Left lung (tissue), 10 donors: ENCODE measurements around the gene MRC1. TPM values are rescaled to one million over a fixed set of nuclear protein-coding genes. Genes with fewer than 3 reads are reported as not detected.
A peak's percentile ranks its signal among the peaks of the same experiment; 100 is the strongest.

Source experiments
- ATAC-seq: fragments of 200-7000 bp; cut with Tn5 transposase; one replicate; pipeline ENCODE4 v1.9.1; 2020; ENCODE audit warnings: moderate library complexity
- DNase-seq, 4 donors: peaks; one replicate each; pipeline ENCODE4 v3.0.0-alpha.2; 2013 to 2020
- H3K27ac ChIP-seq, 2 donors: fragments of 200-600 bp; sonication (generic) in 1 of 2; one replicate each; pipeline versions ENCODE4 v1.5.0 to v1.8.0; 2020 to 2021
- H3K27me3 ChIP-seq, 2 donors: fragments of 200-600 bp; sonication (generic) in 1 of 2; one replicate each; pipeline versions ENCODE4 v1.5.0 to v1.8.0; 2020 to 2021
- H3K36me3 ChIP-seq, 2 donors: fragments of 200-600 bp; sonication (generic) in 1 of 2; one replicate each; pipeline versions ENCODE4 v1.5.0 to v1.8.0; 2020 to 2021
- H3K4me1 ChIP-seq, 2 donors: fragments of 200-600 bp; one replicate each; pipeline ENCODE4 v1.8.0; 2021
- H3K4me3 ChIP-seq, 2 donors: fragments of 200-600 bp; sonication (generic) in 1 of 2; one replicate each; pipeline versions ENCODE4 v1.5.0 to v1.8.0; 2020 to 2021; ENCODE audit warnings: mild to moderate bottlenecking in 1 of 2
- H3K9me3 ChIP-seq, 2 donors: fragments of 200-600 bp; sonication (generic) in 1 of 2; one replicate each; pipeline versions ENCODE4 v1.5.0 to v1.8.0; 2020 to 2021
- intact Hi-C, 2 donors: fragments of 100-400 bp; cut with DNase I; formaldehyde crosslinking; loops; one replicate each; pipeline versions ENCODE4 v1.11.2 to v1.14.2; 2022
- polyA plus RNA-seq, 6 donors: library from polyadenylated mRNA; unstranded; fragments of 120-200 nt; gene quantifications; one replicate each; pipeline ENCODE4 v1.2.1, GENCODE V29; 2013; ENCODE audit not compliant: insufficient read length in 6 of 6
- total RNA-seq, 2 donors: library from RNA; stranded (reverse); fragmentation: NEBNext Ultra II Directional; extraction: Animal tissue kit (Norgen Biotek cat#: 25700); gene quantifications; one replicate each; pipeline ENCODE4 v1.2.1, GENCODE V29; 2021
- TF ChIP-seq, protein P1 (sequence below), 2 donors: fragments of 200-600 bp; sonication (generic) in 1 of 2; IDR thresholded peaks; one replicate each; pipeline versions ENCODE4 v1.5.0 to v1.8.0; 2021; ENCODE audit warnings: antibody characterized with exemption in 2 of 2
- donor health status: DM: no; HTN: yes; CAD: no.
- donor health status: DM: no; HTN: no; CAD: no.

MRC1 gene
- total and polyA plus RNA-seq, 8 donors, result 17.6 to 301 (median 23.7) TPM

DNA sequence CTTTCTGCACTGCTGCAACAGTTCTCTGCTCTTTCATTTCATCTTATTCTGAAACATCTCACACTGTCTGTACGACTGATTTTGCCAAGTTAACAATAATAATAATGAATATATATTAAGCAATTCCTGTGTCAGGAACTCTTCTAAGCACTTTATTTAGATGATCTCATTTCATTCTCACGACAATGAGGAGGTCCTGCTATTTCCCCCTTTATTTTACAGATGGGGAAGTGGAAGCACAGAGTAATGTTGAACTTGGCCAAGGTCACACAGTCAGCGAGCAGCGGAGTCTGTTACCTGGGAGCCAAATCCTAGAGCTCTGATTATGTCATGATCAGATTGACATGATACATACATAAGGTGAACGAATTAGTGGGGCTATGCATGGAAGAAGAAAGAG is 5.8 kb downstream of the MRC1 start:
- Histone ChIP-seq H3K27me3 (peaks cover 0 to 5% of the 10 kb centered on the region in 2 donors), H3K4me1 (peaks cover 0 to 3% of the 10 kb centered on the region in 2 donors), H3K36me3 (no peaks in the 10 kb centered on the region), H3K9me3 (no peaks in the 10 kb centered on the region), H3K27ac (no peak overlapping the region), H3K4me3 (no peak overlapping the region)
- TF ChIP-seq, protein P1, sequence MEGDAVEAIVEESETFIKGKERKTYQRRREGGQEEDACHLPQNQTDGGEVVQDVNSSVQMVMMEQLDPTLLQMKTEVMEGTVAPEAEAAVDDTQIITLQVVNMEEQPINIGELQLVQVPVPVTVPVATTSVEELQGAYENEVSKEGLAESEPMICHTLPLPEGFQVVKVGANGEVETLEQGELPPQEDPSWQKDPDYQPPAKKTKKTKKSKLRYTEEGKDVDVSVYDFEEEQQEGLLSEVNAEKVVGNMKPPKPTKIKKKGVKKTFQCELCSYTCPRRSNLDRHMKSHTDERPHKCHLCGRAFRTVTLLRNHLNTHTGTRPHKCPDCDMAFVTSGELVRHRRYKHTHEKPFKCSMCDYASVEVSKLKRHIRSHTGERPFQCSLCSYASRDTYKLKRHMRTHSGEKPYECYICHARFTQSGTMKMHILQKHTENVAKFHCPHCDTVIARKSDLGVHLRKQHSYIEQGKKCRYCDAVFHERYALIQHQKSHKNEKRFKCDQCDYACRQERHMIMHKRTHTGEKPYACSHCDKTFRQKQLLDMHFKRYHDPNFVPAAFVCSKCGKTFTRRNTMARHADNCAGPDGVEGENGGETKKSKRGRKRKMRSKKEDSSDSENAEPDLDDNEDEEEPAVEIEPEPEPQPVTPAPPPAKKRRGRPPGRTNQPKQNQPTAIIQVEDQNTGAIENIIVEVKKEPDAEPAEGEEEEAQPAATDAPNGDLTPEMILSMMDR (IDR thresholded peaks at IDR 0.05), result no peak
- DNase-seq, result no peak
- no peak for ATAC-seq
- intact Hi-C loops, result no loop called here

DNA sequence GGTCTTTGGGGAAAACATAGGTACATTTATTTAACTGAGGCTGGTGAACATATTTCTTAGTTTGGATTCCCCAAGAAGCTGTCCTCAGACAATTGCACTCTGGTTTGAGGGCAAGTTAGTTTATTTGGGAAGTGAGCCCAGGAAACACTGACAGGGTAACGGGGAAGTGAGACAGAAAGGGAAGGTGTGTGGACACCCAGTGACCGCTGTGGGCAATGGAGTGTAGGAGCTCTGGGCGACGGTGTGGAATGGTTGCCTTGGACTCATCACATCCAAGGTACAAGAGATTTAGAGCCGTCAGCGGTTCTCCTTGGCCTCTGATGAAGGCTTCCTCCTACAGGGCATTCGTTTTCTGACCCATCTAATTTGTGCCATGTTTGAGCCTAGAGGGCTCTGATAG is 7.1 kb downstream of the MRC1 start:
- TF ChIP-seq, protein P1 (IDR thresholded peaks at IDR 0.05), result no peak
- H3K4me1 ChIP-seq, result peaks cover 0 to 3% of the 10 kb centered on the region in 2 donors
- intact Hi-C loops, result no loop called here
- ATAC-seq, result peak; percentile 42
- H3K27ac ChIP-seq, result no peak overlapping the region
- H3K27me3 ChIP-seq, result peaks cover 0 to 5% of the 10 kb centered on the region in 2 donors
- no peaks in the 10 kb centered on the region for H3K9me3 ChIP-seq
- no peak overlapping the region for H3K4me3 ChIP-seq
- no peak for DNase-seq
- H3K36me3 ChIP-seq, result no peaks in the 10 kb centered on the region

DNA sequence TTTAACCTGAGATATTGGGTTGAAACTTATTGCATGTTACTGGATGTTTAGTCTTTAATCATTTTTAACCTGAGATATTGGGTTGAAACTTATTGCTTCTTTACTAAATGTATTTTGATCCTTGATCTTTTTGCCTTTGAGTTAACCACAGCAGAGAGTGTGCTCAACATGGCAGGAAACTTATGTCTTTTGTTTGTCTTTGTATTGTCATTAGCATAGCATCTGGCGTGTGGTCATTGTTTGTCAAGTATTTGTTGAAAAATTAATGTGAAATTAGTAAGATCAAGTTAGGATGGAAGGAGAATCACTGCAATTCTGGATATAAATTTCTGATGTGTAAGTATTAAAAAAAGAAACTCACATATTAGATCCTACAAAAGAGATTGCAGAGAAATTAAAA is 8.2 kb downstream of the MRC1 start:
- H3K27ac ChIP-seq, result no peak overlapping the region

DNA sequence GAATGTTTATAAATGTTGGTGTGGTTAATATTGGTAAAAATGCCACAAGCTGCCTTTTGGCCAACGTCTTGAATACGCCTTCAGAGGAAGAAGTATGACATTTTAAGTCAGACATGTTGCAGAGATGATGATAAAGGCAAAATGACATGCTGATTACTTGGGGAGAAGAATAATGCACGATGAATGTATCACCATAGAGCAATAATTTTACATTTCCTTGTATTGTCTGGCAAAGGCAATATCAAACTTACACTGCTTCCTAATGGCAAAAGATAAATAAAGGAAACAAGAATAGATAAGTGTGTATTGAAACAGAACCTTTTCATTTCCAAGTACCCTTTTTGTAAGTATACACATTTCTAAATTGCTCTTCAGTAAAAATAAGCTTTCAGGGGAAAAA is 8.6 kb downstream of the MRC1 start:
- intact Hi-C loops, result no loop called here
- no peaks in the 10 kb centered on the region for H3K36me3 ChIP-seq
- ATAC-seq (no peak), DNase-seq (no peak)
- peaks cover 0 to 3% of the 10 kb centered on the region in 2 donors for H3K4me1 ChIP-seq
- no peak overlapping the region for H3K4me3 ChIP-seq
- TF ChIP-seq, protein P1 (IDR thresholded peaks at IDR 0.05), result no peak
- H3K9me3 ChIP-seq, result no peaks in the 10 kb centered on the region
- no peak overlapping the region for H3K27ac ChIP-seq
- H3K27me3 ChIP-seq, result peaks cover 0 to 3% of the 10 kb centered on the region in 2 donors

More for the DNA sequence above, 8.2 kb downstream of the MRC1 start:
- H3K4me3 ChIP-seq, result no peak overlapping the region
- no peaks in the 10 kb centered on the region for H3K36me3 ChIP-seq
- H3K4me1 ChIP-seq, result peaks cover 0 to 3% of the 10 kb centered on the region in 2 donors
- H3K27me3 ChIP-seq, result peaks cover 0 to 5% of the 10 kb centered on the region in 2 donors
- TF ChIP-seq, protein P1 (IDR thresholded peaks at IDR 0.05), result no peak
- intact Hi-C loops, result no loop called here
- DNase-seq, result no peak
- ATAC-seq, result no peak
- no peaks in the 10 kb centered on the region for H3K9me3 ChIP-seq

DNA sequence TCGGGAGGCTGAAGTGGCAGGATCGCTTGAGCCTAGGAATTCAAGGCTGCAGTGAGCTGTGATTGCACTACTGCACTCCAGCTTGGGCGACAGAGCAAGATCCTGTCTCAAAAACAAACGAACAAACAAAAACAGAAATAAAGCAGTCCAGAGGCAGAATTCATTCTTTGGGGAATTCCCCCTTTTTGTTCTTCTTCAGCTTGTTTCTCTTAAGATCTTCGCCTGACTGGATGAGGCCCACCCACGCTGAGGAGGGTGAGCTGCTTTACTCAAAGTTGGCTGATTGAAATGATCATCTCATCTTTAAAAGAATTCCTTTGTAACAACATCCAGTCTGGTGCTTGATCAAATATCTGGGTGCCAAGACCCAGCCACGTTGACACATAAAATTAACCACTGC is 10.7 kb downstream of the MRC1 start:
- H3K36me3 ChIP-seq, result no peaks in the 10 kb centered on the region
- no peak for DNase-seq
- H3K27me3 ChIP-seq, result no peaks in the 10 kb centered on the region
- TF ChIP-seq, protein P1 (IDR thresholded peaks at IDR 0.05), result no peak
- H3K27ac ChIP-seq, result no peak overlapping the region
- H3K9me3 ChIP-seq, result no peaks in the 10 kb centered on the region
- H3K4me1 ChIP-seq, result peaks cover 0 to 3% of the 10 kb centered on the region in 2 donors
- H3K4me3 ChIP-seq, result no peak overlapping the region
- no peak for ATAC-seq
- intact Hi-C loops, result no loop called here
